ENCODE results near the gene SCNN1B. TPM values are rescaled to one million over a fixed set of nuclear protein-coding genes. Genes with fewer than 3 reads are reported as not detected.

The SCNN1B gene
- total and polyA plus RNA-seq, 12 donors, result 0.11 to 0.38 (median 0.22) TPM; not detected in 4

GRCh38 chr16:23333034-23333579, 31.0 kb downstream of the SCNN1B start:
- DNase-seq (no peak), ATAC-seq (no peak)
- Histone ChIP-seq H3K4me3 (no peak overlapping the region), H3K4me1 (no peaks in the 10 kb centered on the region), H3K36me3 (no peaks in the 10 kb centered on the region), H3K9me3 (peaks cover 0 to 5% (median 0%) of the 10 kb centered on the region in 11 donors), H3K27me3 (peaks cover 0 to 7% (median 0%) of the 10 kb centered on the region in 7 donors), H3K27ac (no peak overlapping the region)
- TF ChIP-seq, protein P1, sequence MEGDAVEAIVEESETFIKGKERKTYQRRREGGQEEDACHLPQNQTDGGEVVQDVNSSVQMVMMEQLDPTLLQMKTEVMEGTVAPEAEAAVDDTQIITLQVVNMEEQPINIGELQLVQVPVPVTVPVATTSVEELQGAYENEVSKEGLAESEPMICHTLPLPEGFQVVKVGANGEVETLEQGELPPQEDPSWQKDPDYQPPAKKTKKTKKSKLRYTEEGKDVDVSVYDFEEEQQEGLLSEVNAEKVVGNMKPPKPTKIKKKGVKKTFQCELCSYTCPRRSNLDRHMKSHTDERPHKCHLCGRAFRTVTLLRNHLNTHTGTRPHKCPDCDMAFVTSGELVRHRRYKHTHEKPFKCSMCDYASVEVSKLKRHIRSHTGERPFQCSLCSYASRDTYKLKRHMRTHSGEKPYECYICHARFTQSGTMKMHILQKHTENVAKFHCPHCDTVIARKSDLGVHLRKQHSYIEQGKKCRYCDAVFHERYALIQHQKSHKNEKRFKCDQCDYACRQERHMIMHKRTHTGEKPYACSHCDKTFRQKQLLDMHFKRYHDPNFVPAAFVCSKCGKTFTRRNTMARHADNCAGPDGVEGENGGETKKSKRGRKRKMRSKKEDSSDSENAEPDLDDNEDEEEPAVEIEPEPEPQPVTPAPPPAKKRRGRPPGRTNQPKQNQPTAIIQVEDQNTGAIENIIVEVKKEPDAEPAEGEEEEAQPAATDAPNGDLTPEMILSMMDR (IDR thresholded peaks at IDR 0.05), result no peak
- WGBS, 2 donors, result 56 to 60% methylated on average over 4 of the region's 4 CpGs
- intact Hi-C loops (cut with DNase I), result no loop called here

GRCh38 chr16:23333831-23334456, 31.8 kb downstream of the SCNN1B start:
- TF ChIP-seq, protein P1 (IDR thresholded peaks at IDR 0.05), result no peak
- no peak for ATAC-seq
- H3K9me3 ChIP-seq, result peaks cover 0 to 9% (median 0%) of the 10 kb centered on the region in 11 donors
- DNase-seq, result no peak
- WGBS, 2 donors, result 75 to 80% methylated on average over 11 of the region's 11 CpGs
- peaks cover 0 to 7% (median 0%) of the 10 kb centered on the region in 7 donors for H3K27me3 ChIP-seq
- H3K27ac ChIP-seq, result no peak overlapping the region
- intact Hi-C loops (cut with DNase I), result no loop called here
- H3K4me3 ChIP-seq, result no peak overlapping the region
- no peaks in the 10 kb centered on the region for H3K4me1 ChIP-seq
- H3K36me3 ChIP-seq, result no peaks in the 10 kb centered on the region

DNA sequence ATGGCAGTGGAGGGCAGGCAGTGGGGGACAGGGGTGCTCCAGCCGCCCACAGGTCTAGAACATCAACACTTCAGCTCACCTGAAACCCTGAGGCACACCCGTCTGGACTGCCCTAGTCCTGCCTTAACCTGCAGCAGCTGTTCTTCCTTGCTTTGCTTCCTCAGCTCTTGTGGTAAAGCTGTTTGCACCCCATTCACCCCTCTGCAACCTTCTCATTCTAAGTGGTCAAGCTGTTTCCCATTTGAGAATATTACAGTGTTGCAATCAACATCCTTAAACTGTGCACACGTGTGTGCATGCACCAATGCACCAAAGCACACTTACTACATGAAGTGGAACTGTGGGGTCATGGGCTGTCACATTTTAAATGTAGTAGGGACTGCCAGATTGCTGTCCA, 32.4 kb downstream of the SCNN1B start:
- Histone ChIP-seq H3K4me1 (no peaks in the 10 kb centered on the region), H3K27me3 (peaks cover 0 to 7% (median 0%) of the 10 kb centered on the region in 7 donors), H3K27ac (no peak overlapping the region), H3K4me3 (no peak overlapping the region), H3K36me3 (no peaks in the 10 kb centered on the region), H3K9me3 (peaks cover 0 to 9% (median 0%) of the 10 kb centered on the region in 11 donors)
- WGBS, 2 donors, result 73 to 76% methylated on average over 3 of the region's 3 CpGs
- ATAC-seq, result no peak
- no peak for DNase-seq
- intact Hi-C loops (cut with DNase I), result no loop called here
- TF ChIP-seq, protein P1 (IDR thresholded peaks at IDR 0.05), result no peak

GRCh38 chr16:23334950-23335349, 32.8 kb downstream of the SCNN1B start:
- Histone ChIP-seq H3K36me3 (no peaks in the 10 kb centered on the region), H3K27me3 (peaks cover 0 to 7% (median 0%) of the 10 kb centered on the region in 7 donors), H3K4me1 (no peaks in the 10 kb centered on the region), H3K27ac (no peak overlapping the region), H3K4me3 (no peak overlapping the region), H3K9me3 (peaks cover 0 to 9% (median 0%) of the 10 kb centered on the region in 11 donors)
- intact Hi-C loops (cut with DNase I), result no loop called here
- 59 to 67% methylated on average over 1 of the region's 1 CpG for WGBS, 2 donors
- TF ChIP-seq, protein P1 (IDR thresholded peaks at IDR 0.05), result no peak
- DNase-seq (no peak), ATAC-seq (no peak)

Data from heart right ventricle (tissue), 16 donors.